ENCODE data around the gene CPEB3.
"Not testable (repeated sequence)": the region's sequence is repeated elsewhere in the genome, so short reads cannot be mapped to it uniquely, and the experiment has no call there.

CPEB3 gene

GRCh38 chr10:92076722-92077121, 214.2 kb downstream of the CPEB3 start:
- no peak for DNase-seq (ENCODE audit: low read depth, low spot score)
- H3K4me3 ChIP-seq (ENCODE audit: low read length) = no peak overlapping the region

GRCh38 chr10:92075829-92076228, 215.0 kb downstream of the CPEB3 start:
- H3K4me3 ChIP-seq (ENCODE audit: low read length) = no peak overlapping the region
- DNase-seq (ENCODE audit: low read depth, low spot score) = no peak

- no peak overlapping the region for H3K4me3 ChIP-seq (ENCODE audit: low read length)
- DNase-seq (ENCODE audit: low read depth, low spot score) = no peak
Observed at GRCh38 chr10:92074126-92074887, 216.6 kb downstream of the CPEB3 start.

GRCh38 chr10:92068900-92069299, 222.0 kb downstream of the CPEB3 start:
- no peak overlapping the region for H3K4me3 ChIP-seq (ENCODE audit: low read length)
- DNase-seq (ENCODE audit: low read depth, low spot score) = no peak

- DNase-seq (ENCODE audit: low read depth, low spot score) = no peak
Observed at GRCh38 chr10:92066386-92066785, 224.5 kb downstream of the CPEB3 start.

GRCh38 chr10:92064506-92064905, 226.4 kb downstream of the CPEB3 start:
- no peak for DNase-seq (ENCODE audit: low read depth, low spot score)
- H3K4me3 ChIP-seq (ENCODE audit: low read length) = no peak overlapping the region

More at GRCh38 chr10:92066386-92066785, 224.5 kb downstream of the CPEB3 start:
- H3K4me3 ChIP-seq (ENCODE audit: low read length) = no peak overlapping the region

- no peak for DNase-seq (ENCODE audit: low read depth, low spot score)
Observed at GRCh38 chr10:92062273-92062672, 228.6 kb downstream of the CPEB3 start.

GRCh38 chr10:92054807-92055206, 236.1 kb downstream of the CPEB3 start:
- no peak for DNase-seq (ENCODE audit: low read depth, low spot score)
- H3K4me3 ChIP-seq (ENCODE audit: low read length) = no peak overlapping the region

More at GRCh38 chr10:92062273-92062672, 228.6 kb downstream of the CPEB3 start:
- H3K4me3 ChIP-seq (ENCODE audit: low read length) = no peak overlapping the region

GRCh38 chr10:92052741-92053140, 238.1 kb downstream of the CPEB3 start:
- H3K4me3 ChIP-seq (ENCODE audit: low read length) = no peak overlapping the region
- no peak for DNase-seq (ENCODE audit: low read depth, low spot score)

GRCh38 chr10:92052088-92052487, 238.8 kb downstream of the CPEB3 start:
- no peak for DNase-seq (ENCODE audit: low read depth, low spot score)
- no peak overlapping the region for H3K4me3 ChIP-seq (ENCODE audit: low read length)

GRCh38 chr10:92047215-92047614, 243.7 kb downstream of the CPEB3 start:
- H3K4me3 ChIP-seq (ENCODE audit: low read length) = no peak overlapping the region
- no peak for DNase-seq (ENCODE audit: low read depth, low spot score)

GRCh38 chr10:92045641-92046106, 245.2 kb downstream of the CPEB3 start:
- no peak overlapping the region for H3K4me3 ChIP-seq (ENCODE audit: low read length)
- no peak for DNase-seq (ENCODE audit: low read depth, low spot score)

- no peak overlapping the region for H3K4me3 ChIP-seq (ENCODE audit: low read length)
- no peak for DNase-seq (ENCODE audit: low read depth, low spot score)
Observed at GRCh38 chr10:92042541-92042940, 248.3 kb downstream of the CPEB3 start.

GRCh38 chr10:92038949-92039348, 251.9 kb downstream of the CPEB3 start:
- DNase-seq (ENCODE audit: low read depth, low spot score) = no peak
- no peak overlapping the region for H3K4me3 ChIP-seq (ENCODE audit: low read length)

- not testable (repeated sequence) for H3K4me3 ChIP-seq (ENCODE audit: low read length); DNase-seq (ENCODE audit: low read depth, low spot score)
Observed at GRCh38 chr10:92033070-92033469, 257.8 kb downstream of the CPEB3 start.

- DNase-seq (ENCODE audit: low read depth, low spot score) = peak; percentile 9
- H3K4me3 ChIP-seq (ENCODE audit: low read length) = no peak overlapping the region
Observed at GRCh38 chr10:92031580-92031979, 259.3 kb downstream of the CPEB3 start.

- DNase-seq (ENCODE audit: low read depth, low spot score) = no peak
- no peak overlapping the region for H3K4me3 ChIP-seq (ENCODE audit: low read length)
Observed at GRCh38 chr10:92027141-92027540, 263.7 kb downstream of the CPEB3 start.

GRCh38 chr10:92025340-92025739, 265.5 kb downstream of the CPEB3 start:
- not testable (repeated sequence) for DNase-seq (ENCODE audit: low read depth, low spot score)

GRCh38 chr10:92024700-92025099, 266.2 kb downstream of the CPEB3 start:
- no peak for DNase-seq (ENCODE audit: low read depth, low spot score)
- H3K4me3 ChIP-seq (ENCODE audit: low read length) = no peak overlapping the region

More at GRCh38 chr10:92025340-92025739, 265.5 kb downstream of the CPEB3 start:
- not testable (repeated sequence) for H3K4me3 ChIP-seq (ENCODE audit: low read length)

GRCh38 chr10:92014620-92015019, 276.3 kb downstream of the CPEB3 start:
- no peak overlapping the region for H3K4me3 ChIP-seq (ENCODE audit: low read length)
- DNase-seq (ENCODE audit: low read depth, low spot score) = no peak
